Natural killer cell (primary cell): Measurements from ENCODE around the gene SELENOP. TPM values are rescaled to one million over a fixed set of nuclear protein-coding genes. Genes with fewer than 3 reads are reported as not detected.

ENCODE experiments used
- ATAC-seq, 3 donors: fragments of 150-1000 bp in 2 of 3; fragments of 200-7000 bp in 1 of 3; cut with Tn5 transposase; 1 replicate in 1 of 3; 2 replicates in 2 of 3; pipeline ENCODE4 v1.10.0; 2021; ENCODE audit warnings: mild to moderate bottlenecking in 2 of 3, moderate library complexity in 2 of 3
- DNase-seq, 2 donors: peaks; one replicate each; pipeline versions ENCODE4 v3.0.0 to v3.0.0-alpha.2; 2013 to 2021; ENCODE audit warnings: mixed read lengths in 1 of 2
- H3K27ac ChIP-seq: one replicate; pipeline ENCODE4 v1.5.1; 2013; ENCODE audit warnings: mild to moderate bottlenecking, low read length
- H3K27me3 ChIP-seq: one replicate; pipeline ENCODE4 v1.6.1; 2013; ENCODE audit warnings: low read length; ENCODE audit not compliant: control insufficient read depth, insufficient read depth
- H3K36me3 ChIP-seq: one replicate; pipeline ENCODE4 v1.6.1; 2013; ENCODE audit warnings: low read length; ENCODE audit not compliant: control insufficient read depth, insufficient read depth
- H3K4me1 ChIP-seq: one replicate; pipeline ENCODE4 v1.6.1; 2013; ENCODE audit warnings: low read length; ENCODE audit not compliant: control insufficient read depth, insufficient read depth
- H3K4me3 ChIP-seq: one replicate; pipeline ENCODE4 v1.5.1; 2013; ENCODE audit warnings: low read length
- H3K9me3 ChIP-seq: one replicate; pipeline ENCODE4 v1.6.1; 2013; ENCODE audit warnings: low read length; ENCODE audit not compliant: control insufficient read depth, insufficient read depth
- H3K27ac Mint-ChIP-seq, 2 donors: one replicate each; pipeline ENCODE4 v1.8.0; 2022; ENCODE audit warnings: mild to moderate bottlenecking in 2 of 2, mixed read lengths in 2 of 2, moderate library complexity in 1 of 2
- H3K27me3 Mint-ChIP-seq, 2 donors: one replicate each; pipeline ENCODE4 v1.8.0; 2022; ENCODE audit warnings: low read depth in 2 of 2, mixed read lengths in 2 of 2
- H3K36me3 Mint-ChIP-seq: one replicate; pipeline ENCODE4 v1.8.0; 2022; ENCODE audit warnings: mixed read lengths
- H3K4me1 Mint-ChIP-seq, 2 donors: one replicate each; pipeline ENCODE4 v1.8.0; 2022; ENCODE audit warnings: mixed read lengths in 2 of 2
- H3K4me3 Mint-ChIP-seq: one replicate; pipeline ENCODE4 v1.8.0; 2022; ENCODE audit warnings: mild to moderate bottlenecking, moderate library complexity, mixed read lengths
- H3K9me3 Mint-ChIP-seq, 2 donors: one replicate each; pipeline ENCODE4 v1.8.0; 2022; ENCODE audit warnings: mixed read lengths in 2 of 2
- WGBS: methylation state at CpG from one replicate; pipeline ENCODE4 v1.1.7; 2013; ENCODE audit warnings: missing lambda C conversion rate; ENCODE audit not compliant: insufficient coverage; 5-methylcytosine and 5-hydroxymethylcytosine counted together
- intact Hi-C: fragments of 100-400 bp; cut with micrococcal nuclease; formaldehyde crosslinking; loops from one replicate; pipeline ENCODE4 v1.14.2; 2022
- total RNA-seq, 4 donors: library from RNA; stranded (reverse); fragments of 120-200 nt in 1 of 4; gene quantifications; one replicate each; pipeline versions ENCODE4 v1.2.3 to v1.2.4, GENCODE V29; 2013 to 2022
- TF ChIP-seq, protein P1 (sequence below): fragments of 200-600 bp; IDR thresholded peaks from one replicate; pipeline ENCODE4 v1.8.0; 2022; ENCODE audit warnings: antibody characterized with exemption

Gene SELENOP
- total RNA-seq, 3 donors from 2014 or later (not counting 1 experiment from before 2014, with no cell fraction given) = 0.75 to 1.8 (median 1.1) TPM

DNA sequence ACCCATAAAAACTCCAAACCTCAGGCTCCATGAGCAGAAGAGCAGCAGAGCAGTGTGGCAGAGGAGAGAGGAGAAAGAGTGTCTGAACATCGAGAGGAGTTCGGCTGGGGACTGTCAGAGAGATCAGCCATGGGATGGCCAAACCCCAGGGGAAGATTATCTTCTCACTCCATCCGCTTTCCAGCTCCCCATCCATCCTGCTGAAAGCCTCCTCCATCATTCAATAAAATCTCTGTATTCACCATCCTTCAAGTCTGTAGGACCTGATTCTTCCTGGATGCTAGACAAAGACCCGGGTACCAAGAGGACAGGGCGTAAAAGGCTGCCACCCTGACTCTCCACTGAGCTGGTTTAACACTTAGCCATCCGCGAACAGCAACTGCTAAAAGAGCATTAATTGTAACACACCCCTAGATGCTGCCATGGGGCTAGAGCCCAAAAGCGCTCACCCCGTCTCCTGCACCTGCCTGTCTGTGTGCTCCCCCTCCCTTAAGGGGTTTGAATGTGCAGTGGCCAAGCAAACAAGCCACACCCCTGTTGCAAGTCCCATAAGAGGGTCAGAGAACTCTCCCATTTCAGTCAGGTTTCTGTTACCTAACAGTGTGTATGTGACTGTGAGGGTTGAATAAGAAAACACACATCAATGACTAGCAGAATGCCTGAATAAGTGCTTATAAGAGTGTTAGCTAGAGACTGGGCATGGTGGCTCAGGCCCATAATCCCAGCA, 13.9 kb upstream of the SELENOP start:
- Mint-ChIP-seq H3K4me1 (no peaks in the 10 kb centered on the region), H3K4me3 (no peak overlapping the region), H3K9me3 (no peaks in the 10 kb centered on the region), H3K36me3 (no peaks in the 10 kb centered on the region), H3K27ac (no peak overlapping the region), H3K27me3 (peaks cover 0 to 2% of the 10 kb centered on the region in 2 donors)
- no peak overlapping the region for H3K27ac ChIP-seq
- no peaks in the 10 kb centered on the region for H3K36me3 ChIP-seq
- intact Hi-C loops = no loop called here
- TF ChIP-seq, protein P1, sequence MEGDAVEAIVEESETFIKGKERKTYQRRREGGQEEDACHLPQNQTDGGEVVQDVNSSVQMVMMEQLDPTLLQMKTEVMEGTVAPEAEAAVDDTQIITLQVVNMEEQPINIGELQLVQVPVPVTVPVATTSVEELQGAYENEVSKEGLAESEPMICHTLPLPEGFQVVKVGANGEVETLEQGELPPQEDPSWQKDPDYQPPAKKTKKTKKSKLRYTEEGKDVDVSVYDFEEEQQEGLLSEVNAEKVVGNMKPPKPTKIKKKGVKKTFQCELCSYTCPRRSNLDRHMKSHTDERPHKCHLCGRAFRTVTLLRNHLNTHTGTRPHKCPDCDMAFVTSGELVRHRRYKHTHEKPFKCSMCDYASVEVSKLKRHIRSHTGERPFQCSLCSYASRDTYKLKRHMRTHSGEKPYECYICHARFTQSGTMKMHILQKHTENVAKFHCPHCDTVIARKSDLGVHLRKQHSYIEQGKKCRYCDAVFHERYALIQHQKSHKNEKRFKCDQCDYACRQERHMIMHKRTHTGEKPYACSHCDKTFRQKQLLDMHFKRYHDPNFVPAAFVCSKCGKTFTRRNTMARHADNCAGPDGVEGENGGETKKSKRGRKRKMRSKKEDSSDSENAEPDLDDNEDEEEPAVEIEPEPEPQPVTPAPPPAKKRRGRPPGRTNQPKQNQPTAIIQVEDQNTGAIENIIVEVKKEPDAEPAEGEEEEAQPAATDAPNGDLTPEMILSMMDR = no peak
- no peak overlapping the region for H3K4me3 ChIP-seq
- no peaks in the 10 kb centered on the region for H3K27me3 ChIP-seq
- no peaks in the 10 kb centered on the region for H3K4me1 ChIP-seq
- no peaks in the 10 kb centered on the region for H3K9me3 ChIP-seq
- DNase-seq (no peak), ATAC-seq (no peak)
- 79% methylated on average over 9 of the region's 9 CpGs for WGBS

DNA sequence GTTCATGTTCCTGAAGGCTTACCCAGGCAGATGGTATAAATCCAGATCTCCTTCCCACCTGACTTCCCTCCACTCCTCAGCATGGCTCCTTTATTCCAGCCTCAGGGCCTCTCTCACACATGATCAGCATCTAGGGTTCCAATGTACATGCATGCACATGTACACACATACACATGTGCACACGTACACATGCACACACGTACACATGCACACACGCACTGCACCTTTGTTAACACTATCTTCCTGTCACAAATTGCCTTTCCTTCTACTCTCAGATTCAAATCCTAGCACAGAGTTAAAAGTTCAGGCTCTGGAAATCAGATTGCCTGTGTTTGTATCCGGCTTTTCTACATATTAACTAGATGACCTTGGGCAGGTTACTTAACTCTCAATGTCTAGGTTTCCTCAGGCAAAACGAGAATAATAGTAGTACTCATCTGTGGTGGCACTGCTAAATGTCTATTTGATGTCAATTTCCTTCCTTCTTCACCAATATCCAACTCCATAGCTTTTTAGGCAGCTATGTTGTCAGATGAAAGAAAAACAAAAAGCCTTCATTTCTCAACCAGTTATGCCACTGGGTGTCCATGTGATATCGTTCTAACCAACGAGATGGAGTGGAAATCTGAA, 12.8 kb upstream of the SELENOP start:
- intact Hi-C loops = no loop called here
- Histone ChIP-seq H3K4me1 (no peaks in the 10 kb centered on the region), H3K36me3 (no peaks in the 10 kb centered on the region), H3K9me3 (no peaks in the 10 kb centered on the region), H3K27me3 (no peaks in the 10 kb centered on the region), H3K27ac (no peak overlapping the region), H3K4me3 (no peak overlapping the region)
- no peak for DNase-seq
- TF ChIP-seq, protein P1 = no peak
- Mint-ChIP-seq H3K4me1 (no peaks in the 10 kb centered on the region), H3K27ac (no peak overlapping the region), H3K4me3 (no peak overlapping the region), H3K9me3 (no peaks in the 10 kb centered on the region), H3K36me3 (no peaks in the 10 kb centered on the region), H3K27me3 (peaks cover 0 to 2% of the 10 kb centered on the region in 2 donors)
- no peak for ATAC-seq
- 89% methylated on average over 6 of the region's 7 CpGs for WGBS

- H3K4me1 ChIP-seq = no peaks in the 10 kb centered on the region
- WGBS = 89% methylated on average over 1 of the region's 2 CpGs
- intact Hi-C loops = no loop called here
Measured at GRCh38 chr5:42822548-42822947, 10.9 kb upstream of the SELENOP start.

More at GRCh38 chr5:42822548-42822947, 10.9 kb upstream of the SELENOP start:
- Histone ChIP-seq H3K9me3 (no peaks in the 10 kb centered on the region), H3K4me3 (no peak overlapping the region), H3K36me3 (no peaks in the 10 kb centered on the region), H3K27me3 (no peaks in the 10 kb centered on the region), H3K27ac (no peak overlapping the region)
- H3K4me3 Mint-ChIP-seq = no peak overlapping the region
- H3K27ac Mint-ChIP-seq = no peak overlapping the region
- H3K27me3 Mint-ChIP-seq = no peaks in the 10 kb centered on the region
- H3K36me3 Mint-ChIP-seq = no peaks in the 10 kb centered on the region
- ATAC-seq = no peak
- no peak for DNase-seq
- TF ChIP-seq, protein P1 = no peak
- H3K9me3 Mint-ChIP-seq = no peaks in the 10 kb centered on the region
- H3K4me1 Mint-ChIP-seq = no peaks in the 10 kb centered on the region
